Fibroblast of mammary gland (primary cell): Measurements from ENCODE around the gene SLC6A19.

ENCODE experiments used
- DNase-seq: peaks from one replicate; pipeline ENCODE4 v3.0.0-alpha.2; 2010; ENCODE audit warnings: low read depth
- H3K4me3 ChIP-seq: 2 replicates; pipeline ENCODE4 v1.5.1; 2011; ENCODE audit warnings: low read depth, mild to moderate bottlenecking, low read length, moderate library complexity; ENCODE audit not compliant: control insufficient read depth
- TF ChIP-seq, protein P1 (sequence below): conservative IDR thresholded peaks from 2 replicates; pipeline ENCODE4 v1.5.1; 2011; ENCODE audit warnings: low read depth, low read length, inconsistent platforms; ENCODE audit not compliant: control insufficient read depth, insufficient read depth

The SLC6A19 gene

DNA sequence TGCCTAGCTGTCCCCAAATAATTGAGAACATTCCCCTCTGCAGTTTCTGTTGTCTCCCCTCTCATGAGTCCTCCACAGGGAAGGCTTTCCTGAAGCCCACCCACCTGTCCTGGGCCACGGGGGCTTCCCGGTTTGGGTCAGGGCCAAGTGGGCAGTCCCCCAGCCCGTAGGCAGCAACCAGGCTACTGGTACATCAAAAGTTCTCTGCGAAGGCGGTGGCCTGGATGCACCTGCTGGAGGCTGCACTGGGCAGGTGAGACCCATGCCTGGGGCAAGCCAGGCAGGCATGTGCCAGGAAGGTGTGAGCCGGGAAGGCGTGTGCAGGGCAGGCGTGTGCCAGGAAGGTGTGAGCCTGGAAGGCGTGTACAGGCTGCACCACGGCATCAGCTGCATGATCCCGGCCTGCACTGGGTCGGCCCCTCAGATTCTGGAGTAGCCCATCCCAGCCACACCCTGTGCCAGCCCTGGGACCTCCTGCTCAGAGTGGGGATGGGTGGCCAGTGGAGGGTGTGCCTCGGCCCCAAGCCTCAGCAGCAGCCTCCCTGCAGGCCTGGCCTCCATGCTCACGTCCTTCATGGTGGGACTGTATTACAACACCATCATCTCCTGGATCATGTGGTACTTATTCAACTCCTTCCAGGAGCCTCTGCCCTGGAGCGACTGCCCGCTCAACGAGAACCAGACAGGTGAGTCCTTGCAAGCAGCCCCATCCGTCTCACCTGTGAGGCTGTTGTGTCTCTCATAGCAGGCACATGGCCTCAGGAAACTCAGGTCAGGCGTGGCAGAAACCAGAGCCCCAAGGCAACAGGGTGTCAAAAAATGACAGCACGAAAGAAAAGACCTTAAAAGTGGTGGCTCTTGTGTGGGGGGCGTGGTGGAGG lies 8.7 kb downstream of the SLC6A19 start:
- no peak overlapping the region for H3K4me3 ChIP-seq
- DNase-seq: no peak
- TF ChIP-seq, protein P1, sequence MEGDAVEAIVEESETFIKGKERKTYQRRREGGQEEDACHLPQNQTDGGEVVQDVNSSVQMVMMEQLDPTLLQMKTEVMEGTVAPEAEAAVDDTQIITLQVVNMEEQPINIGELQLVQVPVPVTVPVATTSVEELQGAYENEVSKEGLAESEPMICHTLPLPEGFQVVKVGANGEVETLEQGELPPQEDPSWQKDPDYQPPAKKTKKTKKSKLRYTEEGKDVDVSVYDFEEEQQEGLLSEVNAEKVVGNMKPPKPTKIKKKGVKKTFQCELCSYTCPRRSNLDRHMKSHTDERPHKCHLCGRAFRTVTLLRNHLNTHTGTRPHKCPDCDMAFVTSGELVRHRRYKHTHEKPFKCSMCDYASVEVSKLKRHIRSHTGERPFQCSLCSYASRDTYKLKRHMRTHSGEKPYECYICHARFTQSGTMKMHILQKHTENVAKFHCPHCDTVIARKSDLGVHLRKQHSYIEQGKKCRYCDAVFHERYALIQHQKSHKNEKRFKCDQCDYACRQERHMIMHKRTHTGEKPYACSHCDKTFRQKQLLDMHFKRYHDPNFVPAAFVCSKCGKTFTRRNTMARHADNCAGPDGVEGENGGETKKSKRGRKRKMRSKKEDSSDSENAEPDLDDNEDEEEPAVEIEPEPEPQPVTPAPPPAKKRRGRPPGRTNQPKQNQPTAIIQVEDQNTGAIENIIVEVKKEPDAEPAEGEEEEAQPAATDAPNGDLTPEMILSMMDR: no peak

DNA sequence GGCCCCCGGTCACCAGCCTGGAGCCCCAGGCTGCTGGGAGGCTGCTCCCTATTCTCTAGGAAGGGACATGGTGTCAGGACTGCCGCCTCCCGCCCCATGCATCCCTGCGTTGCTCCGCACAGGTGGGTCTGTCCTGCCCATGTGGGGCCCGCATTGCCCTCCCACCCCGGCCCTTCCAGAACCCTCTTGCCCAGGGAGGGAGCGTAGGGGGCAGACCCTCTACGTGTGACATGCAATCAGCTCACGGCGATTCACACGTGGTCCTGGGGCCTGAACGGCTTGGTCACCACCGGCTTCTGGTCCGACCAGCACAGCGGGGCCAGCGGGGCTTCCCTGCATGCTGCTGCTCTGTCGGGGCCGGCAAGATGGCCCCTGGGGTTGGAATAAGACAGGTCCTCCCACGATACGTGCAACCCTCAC lies 9.4 kb downstream of the SLC6A19 start:
- no peak for DNase-seq
- TF ChIP-seq, protein P1: no peak
- H3K4me3 ChIP-seq: no peak overlapping the region

- H3K4me3 ChIP-seq: no peak overlapping the region
- TF ChIP-seq, protein P1: no peak
- DNase-seq: no peak
These were observed 10.3 kb downstream of the SLC6A19 start for GRCh38 chr5:1211701-1212100.

GRCh38 chr5:1212271-1212670 lies 10.9 kb downstream of the SLC6A19 start:
- no peak for DNase-seq
- TF ChIP-seq, protein P1: no peak
- H3K4me3 ChIP-seq: no peak overlapping the region

- TF ChIP-seq, protein P1: no peak
- no peak for DNase-seq
- no peak overlapping the region for H3K4me3 ChIP-seq
These were observed 11.5 kb downstream of the SLC6A19 start for GRCh38 chr5:1212881-1213280.

GRCh38 chr5:1213508-1214162 lies 12.2 kb downstream of the SLC6A19 start:
- DNase-seq: no peak
- H3K4me3 ChIP-seq: no peak overlapping the region
- TF ChIP-seq, protein P1: no peak
